Measurements from ENCODE around the gene SURF6. TPM values are rescaled to one million over a fixed set of nuclear protein-coding genes. Genes with fewer than 3 reads are reported as not detected.

The SURF6 gene
- total and polyA plus RNA-seq, 2 of the 8 experiments (the other 6 are each of a cell fraction or from before 2014, with no cell fraction given): 6.1 to 23.7 TPM

DNA sequence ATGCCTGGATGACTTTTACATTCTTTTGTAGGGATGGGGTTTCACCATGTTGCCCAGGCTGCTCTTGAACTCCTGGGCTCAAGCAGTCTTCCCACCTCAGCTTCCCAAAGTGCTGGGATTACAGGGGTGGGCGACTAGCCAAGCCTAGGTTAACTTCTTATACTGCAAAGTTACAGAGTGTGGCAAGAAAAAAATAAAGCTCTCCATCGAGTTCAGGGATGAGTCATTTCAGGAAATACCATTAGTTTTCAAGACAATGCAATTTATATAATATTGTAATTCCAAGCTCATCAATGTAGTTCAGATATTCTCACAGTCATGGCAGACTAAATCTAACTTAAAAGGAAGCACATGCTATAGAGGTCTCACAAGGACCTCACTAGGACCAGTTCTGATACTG is 49.5 kb downstream of the SURF6 start:
- Histone ChIP-seq H3K18ac (ENCODE audit: extremely low read depth, low read length) (no peak overlapping the region), H3K14ac (ENCODE audit: insufficient read length) (no peak overlapping the region), H2AFZ (ENCODE audit: low read length) (no peak overlapping the region), H4K5ac (ENCODE audit: insufficient read length, low read depth, low read length) (no peak overlapping the region), H2BK20ac (ENCODE audit: low read length) (no peak overlapping the region), H3K4me3 (ENCODE audit: extremely low read depth in 1 of 4, insufficient read depth in 2 of 4, low read depth in 3 of 4, low read length in 4 of 4) (no peak overlapping the region), H2BK15ac (ENCODE audit: low read length) (no peak overlapping the region), H2AK5ac (ENCODE audit: low read depth, low read length) (no peak overlapping the region), H3K9ac (replicated peaks in 1 of 4; ENCODE audit: extremely low read depth in 1 of 4, low read depth in 3 of 4, low read length in 3 of 4) (no peak overlapping the region), H3K9me3 (ENCODE audit: insufficient read depth in 2 of 2, low read depth in 1 of 2, low read length in 1 of 2) (peaks cover 25 to 26% of the 10 kb centered on the region in 2 experiments), H4K91ac (replicated peaks; ENCODE audit: insufficient read length, low read length) (no peak overlapping the region), H3K79me2 (ENCODE audit: control insufficient read depth in 1 of 2, insufficient read depth in 2 of 2, low read length in 2 of 2) (no peaks in the 10 kb centered on the region), H3K27me3 (replicated peaks in 1 of 4; ENCODE audit: control insufficient read depth in 3 of 4, extremely low read depth in 1 of 4, insufficient read depth in 3 of 4, low read length in 3 of 4) (no peaks in the 10 kb centered on the region; a peak in 1 of 7 replicates), H3K36me3 (ENCODE audit: control insufficient read depth in 2 of 4, insufficient read depth in 4 of 4, low read length in 3 of 4) (no peaks in the 10 kb centered on the region), H4K20me1 (replicated peaks in 1 of 2; ENCODE audit: control insufficient read depth in 1 of 2, insufficient read depth in 2 of 2, low read length in 2 of 2) (no peaks in the 10 kb centered on the region), H3K4ac (replicated peaks; ENCODE audit: insufficient read length, low read depth, low read length) (no peak overlapping the region), H4K8ac (ENCODE audit: extremely low read depth, insufficient read depth, low read length) (no peak overlapping the region), H3K4me2 (ENCODE audit: insufficient read depth in 1 of 2, low read depth in 2 of 2, low read length in 2 of 2) (no peak overlapping the region), H2BK12ac (ENCODE audit: low read depth, low read length) (no peak overlapping the region), H3K23ac (ENCODE audit: insufficient read length) (no peak overlapping the region), H3K23me2 (ENCODE audit: low read depth, low read length) (no peaks in the 10 kb centered on the region; the same call in 1 of the 2 replicates), H2BK120ac (replicated peaks; ENCODE audit: low read depth, low read length) (no peak overlapping the region), H2BK5ac (ENCODE audit: low read depth, low read length) (no peak overlapping the region), H3K79me1 (ENCODE audit: low read depth, low read length) (no peaks in the 10 kb centered on the region), H3K27ac (ENCODE audit: low read depth, low read length) (no peak overlapping the region), H3K4me1 (replicated peaks in 1 of 4; ENCODE audit: control insufficient read depth in 3 of 4, insufficient read depth in 4 of 4, low read length in 3 of 4) (no peaks in the 10 kb centered on the region), H3K56ac (replicated peaks; ENCODE audit: insufficient read length, low read depth, low read length) (no peak overlapping the region)
- WGBS, 2 experiments (ENCODE audit: extremely low coverage in 1 of 2, insufficient coverage in 1 of 2, insufficient read length in 1 of 2, insufficient replicate concordance in 2 of 2, low coverage in 1 of 2, low lambda C conversion rate in 2 of 2, missing lambda C conversion rate in 1 of 2): 81% methylated on average over 2 of the region's 2 CpGs; no CpG with 5 or more reads in 1 of the 2 experiments
- POLR2A ChIA-PET (ENCODE audit: partially characterized antibody): no interaction called here
- DNase-seq (ENCODE audit: low read depth in 1 of 2, low spot score in 2 of 2) (no peak), FAIRE-seq (no peak)
- CTCF ChIA-PET (ENCODE audit: partially characterized antibody): interaction anchor here (1.5 to 2.4 kb wide), 3 partner anchors 14 to 99 kb away, joined by 4 to 6 read pairs (median 4); no protein-coding TSS in a partner anchor
- TF ChIP-seq MAFK (IDR thresholded peaks at IDR 0.05; ENCODE audit: low read depth, low read length) (no peak), SIX5 (IDR thresholded peaks at IDR 0.05; ENCODE audit: low read depth, low read length) (no peak), CTBP2 (IDR thresholded peaks at IDR 0.05; ENCODE audit: borderline replicate concordance, insufficient read depth, insufficient read length, low read length) (no peak), CEBPB (IDR thresholded peaks at IDR 0.05; ENCODE audit: low read depth, low read length) (no peak), EZH2 (IDR thresholded peaks at IDR 0.05; ENCODE audit: low read depth, low read length, severe bottlenecking) (no peak), POU5F1 (IDR thresholded peaks at IDR 0.05; ENCODE audit: low read depth, low read length) (no peak), EP300 (IDR thresholded peaks at IDR 0.05; ENCODE audit: borderline replicate concordance in 1 of 2, low read depth in 2 of 2, low read length in 2 of 2) (no peak), RFX5 (IDR thresholded peaks at IDR 0.05; ENCODE audit: borderline replicate concordance, low read depth, low read length) (no peak), SP1 (IDR thresholded peaks at IDR 0.05; ENCODE audit: low read depth, low read length) (no peak), CBX8 (IDR thresholded peaks at IDR 0.05; ENCODE audit: borderline replicate concordance, low read depth, low read length) (no peak), KDM5A (IDR thresholded peaks at IDR 0.05; ENCODE audit: low read length) (no peak), KDM4A (IDR thresholded peaks at IDR 0.05; ENCODE audit: low read depth, low read length, severe bottlenecking) (no peak), TBP (IDR thresholded peaks at IDR 0.05; ENCODE audit: low read depth, low read length) (no peak), CHD1 (IDR thresholded peaks at IDR 0.05; ENCODE audit: low read depth, low read length) (no peak)
- TF ChIP-seq, protein P1, sequence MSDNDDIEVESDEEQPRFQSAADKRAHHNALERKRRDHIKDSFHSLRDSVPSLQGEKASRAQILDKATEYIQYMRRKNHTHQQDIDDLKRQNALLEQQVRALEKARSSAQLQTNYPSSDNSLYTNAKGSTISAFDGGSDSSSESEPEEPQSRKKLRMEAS (IDR thresholded peaks at IDR 0.05): no peak
